IPS-18a (cell line): ENCODE results near the gene NFYB.
"Not testable (repeated sequence)": the region's sequence is repeated elsewhere in the genome, so short reads cannot be mapped to it uniquely, and the experiment has no call there.

Experiments
- H3K27ac ChIP-seq: one replicate; pipeline ENCODE4 v1.5.1; 2013; ENCODE audit warnings: low read length
- H3K27me3 ChIP-seq: one replicate; pipeline ENCODE4 v1.6.1; 2013; ENCODE audit warnings: mild to moderate bottlenecking, low read length; ENCODE audit not compliant: control insufficient read depth, insufficient read depth
- H3K36me3 ChIP-seq: one replicate; pipeline ENCODE4 v1.6.1; 2013; ENCODE audit warnings: low read depth, low read length; ENCODE audit not compliant: control insufficient read depth
- H3K4me1 ChIP-seq: one replicate; pipeline ENCODE4 v1.6.1; 2013; ENCODE audit warnings: low read depth, low read length; ENCODE audit not compliant: control insufficient read depth
- H3K4me3 ChIP-seq: one replicate; pipeline ENCODE4 v1.5.1; 2013; ENCODE audit warnings: low read length
- H3K9ac ChIP-seq: one replicate; pipeline ENCODE4 v1.6.1; 2013; ENCODE audit warnings: mild to moderate bottlenecking, low read length, moderate library complexity
- H3K9me3 ChIP-seq: one replicate; pipeline ENCODE4 v1.6.1; 2013; ENCODE audit warnings: low read depth, low read length; ENCODE audit not compliant: control insufficient read depth

NFYB gene

GRCh38 chr12:104137902-104138796, at the start of gene NFYB:
TSS of gene NFYB (minus strand) at chr12:104138210. CDS start at chr12:104135453, 2,757 bp downstream.
- Histone ChIP-seq H3K27ac (peak within 1 kb of the TSS; percentile 92), H3K27me3 (peaks cover 7% of the 10 kb centered on the region), H3K9me3 (no peaks in the 10 kb centered on the region), H3K4me3 (peak within 1 kb of the TSS; percentile 94), H3K36me3 (peaks cover 19% of the 10 kb centered on the region), H3K4me1 (peaks cover 15% of the 10 kb centered on the region), H3K9ac (peak within 1 kb of the TSS; percentile 95)

GRCh38 chr12:104187446-104188155, 49.6 kb upstream of the NFYB start:
- Histone ChIP-seq H3K9me3 (peaks cover 4% of the 10 kb centered on the region), H3K36me3 (no peaks in the 10 kb centered on the region), H3K4me3 (no peak overlapping the region), H3K27me3 (no peaks in the 10 kb centered on the region), H3K9ac (no peak overlapping the region), H3K27ac (no peak overlapping the region), H3K4me1 (no peaks in the 10 kb centered on the region)

DNA sequence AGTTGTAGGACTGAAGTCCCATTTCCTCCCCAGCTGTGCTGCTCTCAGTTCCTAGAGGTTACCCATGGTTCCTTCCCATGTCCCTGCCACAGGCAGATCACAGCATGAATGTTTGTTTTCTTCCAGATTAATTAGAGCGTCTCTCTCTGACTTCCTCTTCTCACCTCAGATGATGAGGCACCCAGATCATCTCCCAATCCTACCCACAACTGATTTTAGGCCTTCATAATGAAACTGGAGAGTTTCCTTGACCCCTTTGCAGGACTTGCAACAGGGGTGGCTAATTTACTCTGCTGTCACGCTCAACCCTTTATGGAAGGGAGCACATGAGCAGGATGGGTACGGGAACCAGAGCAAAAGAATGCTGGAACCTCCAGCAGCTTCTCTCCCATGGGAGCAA, 45.4 kb upstream of the NFYB start:
- Histone ChIP-seq H3K4me1 (no peaks in the 10 kb centered on the region), H3K36me3 (no peaks in the 10 kb centered on the region), H3K9ac (no peak overlapping the region), H3K27me3 (no peaks in the 10 kb centered on the region), H3K4me3 (no peak overlapping the region), H3K9me3 (peaks cover 4% of the 10 kb centered on the region), H3K27ac (no peak overlapping the region)

GRCh38 chr12:104182621-104183378, 44.8 kb upstream of the NFYB start:
- Histone ChIP-seq H3K9me3 (peaks cover 4% of the 10 kb centered on the region), H3K4me3 (no peak overlapping the region), H3K9ac (no peak overlapping the region), H3K27me3 (no peaks in the 10 kb centered on the region), H3K27ac (no peak overlapping the region), H3K36me3 (no peaks in the 10 kb centered on the region), H3K4me1 (no peaks in the 10 kb centered on the region)

DNA sequence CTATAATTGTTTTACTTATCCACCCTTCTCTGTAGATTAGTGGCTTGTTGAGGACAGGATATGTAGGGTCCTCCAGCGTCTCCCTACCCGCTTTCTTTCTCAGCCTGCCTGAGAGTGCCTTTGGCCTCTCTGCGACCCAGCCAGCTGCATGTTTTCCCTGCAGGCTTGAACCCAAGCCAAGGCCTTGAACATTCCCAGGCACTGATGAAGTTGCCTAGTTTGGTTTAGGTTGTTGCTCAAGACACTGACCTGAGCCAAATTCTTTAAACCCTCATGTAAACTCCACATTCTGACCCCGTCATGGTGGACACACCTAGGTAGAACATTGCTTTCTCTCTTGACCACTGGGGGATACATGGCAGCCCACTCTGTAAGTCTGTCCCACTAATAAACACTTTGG, 44.1 kb upstream of the NFYB start:
- Histone ChIP-seq H3K9me3 (peaks cover 4% of the 10 kb centered on the region), H3K27ac (no peak overlapping the region), H3K27me3 (no peaks in the 10 kb centered on the region), H3K36me3 (no peaks in the 10 kb centered on the region), H3K4me1 (no peaks in the 10 kb centered on the region), H3K9ac (no peak overlapping the region), H3K4me3 (no peak overlapping the region)

GRCh38 chr12:104181313-104181712, 43.3 kb upstream of the NFYB start:
- Histone ChIP-seq H3K9me3 (peaks cover 4% of the 10 kb centered on the region), H3K36me3 (no peaks in the 10 kb centered on the region), H3K27me3 (no peaks in the 10 kb centered on the region), H3K9ac (no peak overlapping the region), H3K4me3 (no peak overlapping the region), H3K4me1 (no peaks in the 10 kb centered on the region), H3K27ac (no peak overlapping the region)

GRCh38 chr12:104180374-104180773, 42.4 kb upstream of the NFYB start:
- Histone ChIP-seq H3K4me3 (no peak overlapping the region), H3K27me3 (no peaks in the 10 kb centered on the region), H3K9ac (no peak overlapping the region), H3K4me1 (no peaks in the 10 kb centered on the region), H3K36me3 (no peaks in the 10 kb centered on the region), H3K27ac (no peak overlapping the region), H3K9me3 (peaks cover 4% of the 10 kb centered on the region)

- Histone ChIP-seq H3K27ac (no peak overlapping the region), H3K27me3 (no peaks in the 10 kb centered on the region), H3K9ac (no peak overlapping the region), H3K36me3 (no peaks in the 10 kb centered on the region), H3K9me3 (no peaks in the 10 kb centered on the region), H3K4me3 (no peak overlapping the region), H3K4me1 (no peaks in the 10 kb centered on the region)
Observed at GRCh38 chr12:104177663-104178501, 39.9 kb upstream of the NFYB start.

GRCh38 chr12:104177336-104177662, 39.3 kb upstream of the NFYB start:
- H3K9ac ChIP-seq: no peak overlapping the region
- H3K27me3 ChIP-seq: no peaks in the 10 kb centered on the region
- no peaks in the 10 kb centered on the region for H3K4me1 ChIP-seq
- no peaks in the 10 kb centered on the region for H3K36me3 ChIP-seq
- H3K27ac ChIP-seq: no peak overlapping the region
- no peak overlapping the region for H3K4me3 ChIP-seq
- H3K9me3 ChIP-seq: no peaks in the 10 kb centered on the region

GRCh38 chr12:104175726-104176247, 37.8 kb upstream of the NFYB start:
- no peaks in the 10 kb centered on the region for H3K4me1 ChIP-seq
- no peaks in the 10 kb centered on the region for H3K36me3 ChIP-seq
- no peaks in the 10 kb centered on the region for H3K9me3 ChIP-seq
- H3K4me3 ChIP-seq: no peak overlapping the region
- no peaks in the 10 kb centered on the region for H3K27me3 ChIP-seq
- no peak overlapping the region for H3K9ac ChIP-seq
- H3K27ac ChIP-seq: no peak overlapping the region

DNA sequence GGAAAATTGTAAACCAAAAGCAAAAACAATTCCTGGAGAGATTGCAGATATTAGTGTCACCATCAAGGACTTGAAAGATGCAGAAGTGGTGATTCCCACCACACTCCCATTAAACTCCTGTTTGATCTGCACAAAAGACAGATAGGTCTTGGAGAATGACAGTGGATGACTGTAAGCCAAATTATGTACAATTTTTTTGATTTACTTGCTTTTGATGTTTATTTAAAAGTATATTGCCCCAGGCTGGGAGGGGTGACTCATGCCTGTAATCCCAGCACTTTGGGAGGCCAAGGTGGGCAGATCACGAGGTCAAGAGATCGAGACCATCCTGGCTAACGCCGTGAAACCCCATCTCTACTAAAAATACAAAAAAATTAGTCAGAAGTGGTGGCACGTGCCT, 35.8 kb upstream of the NFYB start:
- not testable (repeated sequence) for H3K4me3 ChIP-seq, H3K9ac ChIP-seq

More for the DNA sequence above, 35.8 kb upstream of the NFYB start:
- not testable (repeated sequence) for H3K27me3 ChIP-seq, H3K36me3 ChIP-seq, H3K9me3 ChIP-seq, H3K27ac ChIP-seq, H3K4me1 ChIP-seq
